Activated CD8-positive, alpha-beta T cell treated with anti-CD3 and anti-CD28 coated beads for 36 hours (primary cell): Measurements from ENCODE around the gene EPB41L2. TPM values are rescaled to one million over a fixed set of nuclear protein-coding genes. Genes with fewer than 3 reads are reported as not detected.

Source experiments
- ATAC-seq: fragments of 200-7000 bp; cut with Tn5 transposase; one replicate; pipeline ENCODE4 v1.10.0; 2021; ENCODE audit warnings: mild to moderate bottlenecking, moderate library complexity
- CTCF ChIA-PET: fragments of 350-600 bp; sonication (Branson Sonifier 250); formaldehyde crosslinking; loops from one replicate; lab custom pipeline; 2021; ENCODE audit warnings: antibody characterized with exemption; lab: Charles Lee
- POLR2A ChIA-PET: fragments of 350-600 bp; sonication (Branson Sonifier 250); formaldehyde crosslinking; loops from one replicate; lab custom pipeline; 2021; ENCODE audit warnings: antibody characterized with exemption; lab: Charles Lee
- DNase-seq: peaks from one replicate; pipeline ENCODE4 v3.0.0-alpha.2; 2020
- H3K27ac Mint-ChIP-seq: one replicate; pipeline ENCODE4 v1.8.0; 2021; ENCODE audit warnings: mild to moderate bottlenecking, mixed read lengths
- H3K27me3 Mint-ChIP-seq: one replicate; pipeline ENCODE4 v1.8.0; 2021; ENCODE audit warnings: mixed read lengths
- H3K36me3 Mint-ChIP-seq: one replicate; pipeline ENCODE4 v1.8.0; 2021; ENCODE audit warnings: low read depth, mixed read lengths
- H3K4me1 Mint-ChIP-seq: one replicate; pipeline ENCODE4 v1.8.0; 2021; ENCODE audit warnings: low read depth, mixed read lengths
- H3K4me3 Mint-ChIP-seq: one replicate; pipeline ENCODE4 v1.8.0; 2021; ENCODE audit warnings: mild to moderate bottlenecking, moderate library complexity, mixed read lengths
- H3K9me3 Mint-ChIP-seq: one replicate; pipeline ENCODE4 v1.8.0; 2021; ENCODE audit warnings: mixed read lengths
- intact Hi-C: fragments of 100-400 bp; cut with micrococcal nuclease; formaldehyde crosslinking; loops from one replicate; pipeline ENCODE4 v1.10.0; 2022
- total RNA-seq, 2 experiments: library from RNA; stranded (reverse); gene quantifications; one replicate each; pipeline ENCODE4 v1.2.3, GENCODE V29; 2021
- TF ChIP-seq, protein P1 (sequence below): fragments of 200-600 bp; IDR thresholded peaks from one replicate; pipeline ENCODE4 v1.8.0; 2022; ENCODE audit warnings: antibody characterized with exemption, mild to moderate bottlenecking

Gene EPB41L2
- total RNA-seq, 2 experiments from 2014 or later: 30.6 to 33.3 TPM

DNA sequence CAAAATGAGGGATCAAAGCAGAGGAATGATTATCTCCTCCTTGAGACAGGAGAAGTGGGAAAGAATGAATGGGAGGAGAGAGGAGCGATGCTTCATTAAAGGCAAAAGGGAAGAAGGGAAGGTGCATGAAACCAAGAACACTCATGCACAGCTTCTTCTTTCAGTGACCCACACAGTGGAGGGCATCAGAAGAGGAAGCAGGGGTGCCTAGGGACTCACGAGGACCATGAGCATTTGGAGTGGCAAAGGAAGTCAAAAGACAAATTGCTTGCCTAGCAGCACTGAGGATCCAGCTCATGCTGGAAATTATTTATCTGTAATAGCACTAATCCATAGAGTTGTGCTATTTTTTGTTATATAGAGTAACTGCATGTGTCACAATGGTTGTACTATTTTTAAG is 169.8 kb downstream of the EPB41L2 start:
- ChIA-PET CTCF (interaction anchor here (1.2 to 2.4 kb wide), 3 partner anchors 9 to 599 kb away, joined by 3 to 10 read pairs (median 3); no protein-coding TSS in a partner anchor), POLR2A (interaction anchor here (0.5 kb wide), 1 partner anchor 646 kb away, joined by 3 read pairs; no protein-coding TSS in a partner anchor)
- peaks cover 3% of the 10 kb centered on the region for H3K36me3 Mint-ChIP-seq
- TF ChIP-seq, protein P1, sequence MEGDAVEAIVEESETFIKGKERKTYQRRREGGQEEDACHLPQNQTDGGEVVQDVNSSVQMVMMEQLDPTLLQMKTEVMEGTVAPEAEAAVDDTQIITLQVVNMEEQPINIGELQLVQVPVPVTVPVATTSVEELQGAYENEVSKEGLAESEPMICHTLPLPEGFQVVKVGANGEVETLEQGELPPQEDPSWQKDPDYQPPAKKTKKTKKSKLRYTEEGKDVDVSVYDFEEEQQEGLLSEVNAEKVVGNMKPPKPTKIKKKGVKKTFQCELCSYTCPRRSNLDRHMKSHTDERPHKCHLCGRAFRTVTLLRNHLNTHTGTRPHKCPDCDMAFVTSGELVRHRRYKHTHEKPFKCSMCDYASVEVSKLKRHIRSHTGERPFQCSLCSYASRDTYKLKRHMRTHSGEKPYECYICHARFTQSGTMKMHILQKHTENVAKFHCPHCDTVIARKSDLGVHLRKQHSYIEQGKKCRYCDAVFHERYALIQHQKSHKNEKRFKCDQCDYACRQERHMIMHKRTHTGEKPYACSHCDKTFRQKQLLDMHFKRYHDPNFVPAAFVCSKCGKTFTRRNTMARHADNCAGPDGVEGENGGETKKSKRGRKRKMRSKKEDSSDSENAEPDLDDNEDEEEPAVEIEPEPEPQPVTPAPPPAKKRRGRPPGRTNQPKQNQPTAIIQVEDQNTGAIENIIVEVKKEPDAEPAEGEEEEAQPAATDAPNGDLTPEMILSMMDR: no peak
- no peak overlapping the region for H3K27ac Mint-ChIP-seq
- H3K4me1 Mint-ChIP-seq: no peaks in the 10 kb centered on the region
- H3K4me3 Mint-ChIP-seq: no peak overlapping the region
- no peaks in the 10 kb centered on the region for H3K9me3 Mint-ChIP-seq
- H3K27me3 Mint-ChIP-seq: no peaks in the 10 kb centered on the region
- intact Hi-C loops: no loop called here
- no peak for ATAC-seq
- no peak for DNase-seq

DNA sequence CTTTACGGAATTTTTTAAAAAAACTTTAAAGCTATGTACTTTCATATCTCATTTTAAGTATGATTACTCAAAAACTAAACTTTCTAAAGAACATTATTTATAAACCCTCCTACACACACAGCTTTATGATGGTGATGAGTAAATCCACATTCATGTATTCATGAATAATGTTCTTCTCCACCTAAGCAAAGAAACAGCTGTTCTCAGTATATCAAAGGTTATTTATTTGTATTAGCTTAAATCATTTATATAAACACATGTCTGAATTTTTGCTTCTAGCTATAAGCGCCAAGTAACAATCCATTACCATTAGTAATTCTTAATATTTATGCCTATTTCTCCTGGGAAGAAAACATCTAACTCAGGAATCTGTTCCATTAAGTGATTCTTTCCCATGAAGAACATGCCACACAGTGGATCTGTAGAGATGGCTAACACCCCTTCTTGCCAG is 172.5 kb downstream of the EPB41L2 start:
- Mint-ChIP-seq H3K4me1 (no peaks in the 10 kb centered on the region), H3K9me3 (no peaks in the 10 kb centered on the region), H3K36me3 (peaks cover 3% of the 10 kb centered on the region), H3K27me3 (no peaks in the 10 kb centered on the region), H3K4me3 (no peak overlapping the region), H3K27ac (no peak overlapping the region)
- CTCF ChIA-PET: interaction anchor here (0.7 to 2.4 kb wide), 3 partner anchors 226 to 706 kb away, joined by 3 to 18 read pairs (median 3); no protein-coding TSS in a partner anchor
- TF ChIP-seq, protein P1: no peak
- POLR2A ChIA-PET: no interaction called here
- intact Hi-C loops: no loop called here
- DNase-seq: no peak
- no peak for ATAC-seq

DNA sequence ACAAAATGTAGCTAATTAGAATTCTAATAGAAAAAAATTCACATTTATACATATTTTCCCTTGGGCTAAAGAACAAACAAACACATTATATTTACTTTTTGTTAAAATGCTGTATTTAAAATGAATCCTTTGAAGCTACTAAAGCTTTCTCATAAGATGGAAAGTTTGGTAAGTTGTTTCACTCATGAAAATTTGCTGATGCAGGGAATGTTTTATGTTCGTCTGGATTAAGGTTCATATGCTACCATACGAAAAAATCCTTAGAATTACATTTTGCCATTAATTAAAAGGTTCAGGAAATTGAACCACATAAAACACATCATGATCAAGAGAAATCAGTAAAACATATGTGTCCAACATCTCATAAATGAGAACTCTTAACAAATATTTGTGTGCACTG is 173.6 kb downstream of the EPB41L2 start:
- intact Hi-C loops: no loop called here
- no peaks in the 10 kb centered on the region for H3K27me3 Mint-ChIP-seq
- POLR2A ChIA-PET: no interaction called here
- H3K27ac Mint-ChIP-seq: no peak overlapping the region
- no peaks in the 10 kb centered on the region for H3K9me3 Mint-ChIP-seq
- no peak for DNase-seq
- TF ChIP-seq, protein P1: no peak
- CTCF ChIA-PET: interaction anchor here (1.0 to 1.4 kb wide), 3 partner anchors 12 to 18 kb away, joined by 3 to 5 read pairs (median 3); no protein-coding TSS in a partner anchor
- no peak overlapping the region for H3K4me3 Mint-ChIP-seq
- H3K4me1 Mint-ChIP-seq: no peaks in the 10 kb centered on the region
- no peak for ATAC-seq
- H3K36me3 Mint-ChIP-seq: peaks cover 3% of the 10 kb centered on the region

DNA sequence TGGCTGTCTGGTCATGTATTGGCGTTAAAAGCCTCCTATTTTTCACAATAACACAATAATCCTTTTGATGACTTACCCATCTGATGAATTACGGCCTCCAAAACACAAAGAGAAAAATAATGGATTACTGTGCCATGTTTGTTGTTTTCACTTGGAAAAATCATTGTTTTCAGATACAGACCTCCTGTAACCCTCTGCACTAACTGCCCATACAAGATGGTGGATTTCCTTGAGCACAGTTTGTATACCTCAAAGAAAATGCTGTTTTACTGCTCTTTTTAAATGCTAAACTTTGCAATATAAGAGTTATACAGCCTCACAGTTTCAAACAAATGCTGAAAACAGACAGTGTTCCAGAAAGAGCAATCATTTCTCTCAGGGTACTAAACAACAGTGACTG is 174.8 kb downstream of the EPB41L2 start:
- H3K4me3 Mint-ChIP-seq: no peak overlapping the region
- no peaks in the 10 kb centered on the region for H3K9me3 Mint-ChIP-seq
- H3K4me1 Mint-ChIP-seq: no peaks in the 10 kb centered on the region
- ChIA-PET POLR2A (no interaction called here), CTCF (interaction anchor here (1.4 to 6.3 kb wide), 2 partner anchors 17 to 227 kb away, joined by 3 to 117 read pairs; no protein-coding TSS in a partner anchor)
- H3K27me3 Mint-ChIP-seq: no peaks in the 10 kb centered on the region
- intact Hi-C loops: no loop called here
- no peak for ATAC-seq
- no peak for DNase-seq
- TF ChIP-seq, protein P1: no peak
- H3K27ac Mint-ChIP-seq: no peak overlapping the region
- peaks cover 3% of the 10 kb centered on the region for H3K36me3 Mint-ChIP-seq

DNA sequence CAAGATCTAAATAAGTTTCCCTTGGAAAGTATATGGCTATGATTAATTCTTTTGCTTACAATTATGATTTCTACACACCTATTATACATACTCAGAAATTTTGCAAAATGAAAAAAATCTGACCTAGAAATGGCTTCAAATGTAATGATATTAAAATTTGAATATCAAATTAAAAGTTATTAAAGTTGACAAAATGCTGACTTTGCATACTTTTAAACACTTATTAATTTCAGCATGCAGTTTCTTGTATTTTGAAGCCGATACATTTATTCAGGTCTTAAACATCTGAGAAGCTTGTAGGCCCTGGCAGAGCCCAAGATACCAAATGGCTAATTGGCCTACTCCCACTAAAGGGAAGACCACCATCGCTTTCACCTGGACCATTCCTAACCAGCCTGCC is 176.1 kb downstream of the EPB41L2 start:
- no peaks in the 10 kb centered on the region for H3K36me3 Mint-ChIP-seq
- H3K4me1 Mint-ChIP-seq: no peaks in the 10 kb centered on the region
- TF ChIP-seq, protein P1: no peak
- no peak for DNase-seq
- no peak for ATAC-seq
- ChIA-PET CTCF (interaction anchor here (3.0 to 6.3 kb wide), 2 partner anchors 228 to 647 kb away, joined by 19 to 117 read pairs; no protein-coding TSS in a partner anchor), POLR2A (no interaction called here)
- no peak overlapping the region for H3K27ac Mint-ChIP-seq
- no peaks in the 10 kb centered on the region for H3K9me3 Mint-ChIP-seq
- no peak overlapping the region for H3K4me3 Mint-ChIP-seq
- intact Hi-C loops: no loop called here
- H3K27me3 Mint-ChIP-seq: no peaks in the 10 kb centered on the region
